ENCODE data around the gene MDM1.
A peak's percentile ranks its signal among the peaks of the same experiment; 100 is the strongest.

Gene MDM1

GRCh38 chr12:68327896-68328295 is 4.3 kb downstream of the MDM1 start:
- H3K9me3 Mint-ChIP-seq: no peaks in the 10 kb centered on the region
- H3K27me3 Mint-ChIP-seq: no peaks in the 10 kb centered on the region
- ATAC-seq (replicated peaks): no peak
- H3K36me3 Mint-ChIP-seq (ENCODE audit: insufficient read depth): peaks cover 12% of the 10 kb centered on the region
- H3K4me3 Mint-ChIP-seq: no peak overlapping the region
- H3K4me1 Mint-ChIP-seq (ENCODE audit: low read depth in 2 of 2): peaks cover 17 to 19% of the 10 kb centered on the region in 2 donors
- H3K27ac Mint-ChIP-seq: no peak overlapping the region
- no peak for DNase-seq

- Mint-ChIP-seq H3K27me3 (no peaks in the 10 kb centered on the region), H3K4me1 (ENCODE audit: low read depth in 2 of 2) (peaks cover 12 to 17% of the 10 kb centered on the region in 2 donors), H3K4me3 (no peak overlapping the region), H3K9me3 (no peaks in the 10 kb centered on the region), H3K36me3 (ENCODE audit: insufficient read depth) (peaks cover 12% of the 10 kb centered on the region), H3K27ac (peak overlapping the region in 1 of 2 donors; percentile 11)
- DNase-seq (no peak), ATAC-seq (replicated peaks) (no peak)
Measured at GRCh38 chr12:68326716-68327115, 5.4 kb downstream of the MDM1 start.

DNA sequence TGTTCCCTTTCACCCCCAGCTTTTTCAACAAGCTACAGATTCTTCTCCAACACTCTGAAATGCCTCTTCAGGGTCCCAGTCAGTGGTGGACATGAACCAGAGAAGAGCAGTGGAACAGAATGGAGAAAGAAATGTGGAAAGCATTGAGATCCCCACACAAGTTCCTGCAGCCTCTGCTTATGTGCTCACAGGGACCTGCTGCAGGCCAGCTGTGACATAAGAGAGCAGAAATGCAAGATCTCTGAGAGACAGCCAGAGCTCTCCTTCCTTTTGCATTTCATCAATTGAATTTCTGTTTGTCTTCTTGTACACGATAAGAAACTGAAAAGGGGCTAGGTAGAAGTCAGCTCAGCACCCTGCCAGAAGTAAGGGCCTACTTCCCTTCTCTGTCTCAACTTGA is 6.2 kb downstream of the MDM1 start:
- H3K4me1 Mint-ChIP-seq (ENCODE audit: low read depth in 2 of 2): peaks cover 10 to 11% of the 10 kb centered on the region in 2 donors
- peak overlapping the region in 1 of 2 donors; percentile 11 for H3K27ac Mint-ChIP-seq
- H3K36me3 Mint-ChIP-seq (ENCODE audit: insufficient read depth): peaks cover 12% of the 10 kb centered on the region
- ATAC-seq (replicated peaks) (no peak), DNase-seq (no peak)
- H3K4me3 Mint-ChIP-seq: no peak overlapping the region
- no peaks in the 10 kb centered on the region for H3K9me3 Mint-ChIP-seq
- H3K27me3 Mint-ChIP-seq: no peaks in the 10 kb centered on the region

DNA sequence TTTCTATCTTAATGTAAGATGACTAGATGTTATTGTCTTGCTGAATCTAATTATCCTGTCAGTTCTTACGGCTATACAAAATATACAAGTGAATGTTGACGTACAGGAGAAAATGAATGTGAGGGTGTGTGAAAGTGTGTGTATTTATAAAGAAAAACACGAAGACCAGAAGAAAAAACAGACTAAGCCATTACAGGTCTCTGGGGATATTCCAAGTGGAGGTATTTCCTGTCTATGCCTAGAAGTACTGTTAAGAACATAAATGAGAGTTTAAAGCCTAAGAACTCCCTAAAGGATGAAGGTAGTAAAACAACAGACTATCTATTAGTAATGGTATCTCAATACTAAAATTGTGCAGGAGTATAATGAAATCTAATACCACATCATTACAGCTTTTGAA is 7.6 kb downstream of the MDM1 start:
- Mint-ChIP-seq H3K4me1 (ENCODE audit: low read depth in 2 of 2) (peaks cover 6 to 9% of the 10 kb centered on the region in 2 donors), H3K9me3 (no peaks in the 10 kb centered on the region), H3K27me3 (no peaks in the 10 kb centered on the region), H3K36me3 (ENCODE audit: insufficient read depth) (peaks cover 8% of the 10 kb centered on the region), H3K4me3 (no peak overlapping the region), H3K27ac (no peak overlapping the region)
- no peak for DNase-seq
- ATAC-seq (replicated peaks): no peak

DNA sequence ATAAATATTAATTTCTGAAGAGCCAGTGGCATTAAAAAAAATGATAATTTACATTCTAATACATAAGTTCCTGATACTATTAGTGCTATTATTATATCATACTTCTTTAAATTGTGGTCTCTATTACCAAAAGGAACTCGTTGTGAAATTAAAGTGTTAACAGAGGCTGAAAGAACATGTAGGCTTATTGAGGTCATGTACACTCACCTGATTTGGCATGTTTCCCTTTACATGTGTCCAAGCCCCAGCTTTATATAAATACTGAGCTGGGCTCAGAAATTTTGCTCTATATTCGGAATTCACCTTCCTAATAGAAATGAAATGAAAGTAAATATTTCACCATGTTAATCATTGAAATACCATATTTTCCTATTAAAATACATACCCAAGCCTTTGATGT is 11.0 kb downstream of the MDM1 start:
- DNase-seq (no peak), ATAC-seq (replicated peaks) (no peak)
- H3K27ac Mint-ChIP-seq: no peak overlapping the region
- no peaks in the 10 kb centered on the region for H3K9me3 Mint-ChIP-seq
- no peak overlapping the region for H3K4me3 Mint-ChIP-seq
- H3K4me1 Mint-ChIP-seq (ENCODE audit: low read depth in 2 of 2): peaks cover 0 to 3% of the 10 kb centered on the region in 2 donors
- H3K36me3 Mint-ChIP-seq (ENCODE audit: insufficient read depth): peaks cover 4% of the 10 kb centered on the region
- H3K27me3 Mint-ChIP-seq: no peaks in the 10 kb centered on the region

DNA sequence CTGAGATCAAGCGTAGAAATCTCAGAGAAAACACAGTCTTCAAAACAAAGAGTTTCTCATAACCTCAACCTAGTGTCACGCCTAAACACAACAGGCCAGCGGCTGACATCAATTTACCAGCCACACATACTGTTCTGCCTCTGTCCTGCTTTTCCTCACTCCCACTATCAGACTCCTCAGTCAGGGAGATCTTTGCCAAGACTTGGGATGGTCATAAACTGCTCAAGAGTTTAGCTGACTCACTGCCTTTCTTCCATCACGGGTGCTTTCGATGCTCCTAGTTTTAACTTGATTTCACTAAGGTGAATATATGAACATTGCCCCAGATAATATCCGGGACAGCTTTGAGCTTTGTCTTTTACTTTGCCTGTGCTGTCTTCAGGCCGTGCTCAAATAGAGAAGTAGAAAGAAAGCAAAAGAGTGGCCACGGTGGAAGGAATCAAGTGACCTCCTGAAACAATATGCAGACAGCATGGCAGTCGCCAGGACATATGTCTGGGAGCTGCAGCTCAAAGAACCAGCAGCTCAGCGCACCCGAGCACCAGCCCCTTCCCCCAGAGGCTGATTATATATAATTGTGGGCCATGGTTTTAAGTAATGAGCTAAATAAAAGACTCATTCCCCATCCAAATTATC is 12.1 kb downstream of the MDM1 start:
- Mint-ChIP-seq H3K27me3 (no peaks in the 10 kb centered on the region), H3K36me3 (ENCODE audit: insufficient read depth) (no peaks in the 10 kb centered on the region), H3K27ac (no peak overlapping the region), H3K9me3 (no peaks in the 10 kb centered on the region), H3K4me3 (no peak overlapping the region), H3K4me1 (ENCODE audit: low read depth in 2 of 2) (no peaks in the 10 kb centered on the region)
- DNase-seq: no peak
- ATAC-seq (replicated peaks): no peak

DNA sequence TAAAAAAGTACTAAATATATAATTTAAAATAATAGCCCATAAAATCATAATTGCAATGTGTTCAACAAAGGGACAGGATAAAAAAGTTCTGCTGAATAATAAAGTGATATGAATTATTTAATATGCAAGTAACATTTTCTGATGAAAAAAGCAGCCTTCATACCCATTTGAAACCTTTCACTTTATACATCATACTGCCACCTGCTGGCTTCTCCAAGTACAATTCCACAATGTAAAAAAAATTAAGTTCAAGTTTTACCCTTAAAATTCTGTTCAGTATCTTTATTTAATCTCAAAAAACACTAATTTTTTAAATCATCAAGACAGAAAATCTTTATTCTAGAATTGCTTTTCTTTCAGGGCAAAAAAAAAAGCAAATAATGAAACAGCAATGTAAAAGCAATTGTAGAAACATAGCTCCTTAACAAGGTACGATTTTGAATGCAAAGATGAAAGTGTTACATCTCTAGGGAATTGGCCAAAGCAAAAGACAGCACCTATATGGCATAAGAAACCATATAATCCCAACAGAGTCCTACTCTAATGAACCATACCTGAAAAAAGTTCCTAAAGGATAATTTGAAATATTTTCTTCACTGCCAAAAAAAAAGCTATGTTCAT is 15.0 kb downstream of the MDM1 start:
- peak; percentile 41 to 46 (median 43) for DNase-seq
- H3K9me3 Mint-ChIP-seq: no peaks in the 10 kb centered on the region
- ATAC-seq (replicated peaks): peak; percentile 42
- no peak overlapping the region for H3K27ac Mint-ChIP-seq
- no peak overlapping the region for H3K4me3 Mint-ChIP-seq
- no peaks in the 10 kb centered on the region for H3K4me1 Mint-ChIP-seq (ENCODE audit: low read depth in 2 of 2)
- no peaks in the 10 kb centered on the region for H3K36me3 Mint-ChIP-seq (ENCODE audit: insufficient read depth)
- H3K27me3 Mint-ChIP-seq: no peaks in the 10 kb centered on the region

- Mint-ChIP-seq H3K36me3 (ENCODE audit: insufficient read depth) (peaks cover 6% of the 10 kb centered on the region), H3K9me3 (no peaks in the 10 kb centered on the region), H3K27me3 (no peaks in the 10 kb centered on the region), H3K27ac (no peak overlapping the region), H3K4me1 (ENCODE audit: low read depth in 2 of 2) (no peaks in the 10 kb centered on the region), H3K4me3 (no peak overlapping the region)
- DNase-seq (no peak), ATAC-seq (replicated peaks) (no peak)
Measured at GRCh38 chr12:68310370-68310769, 21.8 kb downstream of the MDM1 start.

- no peak overlapping the region for H3K27ac Mint-ChIP-seq
- ATAC-seq (replicated peaks): no peak
Measured at GRCh38 chr12:68306564-68306963, 25.6 kb downstream of the MDM1 start.

DNA sequence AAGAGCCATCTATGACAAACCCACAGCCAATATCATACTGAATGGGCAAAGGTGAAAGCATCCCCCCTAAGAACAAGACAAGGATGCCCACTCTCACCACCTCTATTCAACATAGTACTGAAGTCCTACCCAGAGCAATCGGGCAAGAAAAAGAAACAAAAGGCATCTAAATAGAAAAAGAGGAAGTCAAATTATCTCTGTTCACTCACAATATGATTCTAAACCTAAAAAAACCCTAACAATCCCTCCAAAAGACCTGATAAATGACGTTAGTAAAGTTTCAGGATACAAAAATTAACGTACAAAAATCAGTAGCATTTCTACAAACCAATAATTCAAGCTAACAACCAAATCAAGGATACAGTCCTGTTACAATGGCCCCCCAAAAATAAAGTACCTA is 26.9 kb downstream of the MDM1 start:
- Mint-ChIP-seq H3K4me3 (no peak overlapping the region), H3K9me3 (no peaks in the 10 kb centered on the region), H3K27me3 (no peaks in the 10 kb centered on the region), H3K36me3 (ENCODE audit: insufficient read depth) (peaks cover 32% of the 10 kb centered on the region), H3K4me1 (ENCODE audit: low read depth in 2 of 2) (peaks cover 0 to 4% of the 10 kb centered on the region in 2 donors), H3K27ac (peak overlapping the region; percentile 0 to 7)
- DNase-seq (no peak), ATAC-seq (replicated peaks) (no peak)

More at GRCh38 chr12:68306564-68306963, 25.6 kb downstream of the MDM1 start:
- Mint-ChIP-seq H3K9me3 (no peaks in the 10 kb centered on the region), H3K36me3 (ENCODE audit: insufficient read depth) (peaks cover 27% of the 10 kb centered on the region), H3K27me3 (no peaks in the 10 kb centered on the region), H3K4me1 (ENCODE audit: low read depth in 2 of 2) (no peaks in the 10 kb centered on the region), H3K4me3 (no peak overlapping the region)
- no peak for DNase-seq

GRCh38 chr12:68304626-68305025 is 27.5 kb downstream of the MDM1 start:
- DNase-seq (no peak), ATAC-seq (replicated peaks) (no peak)
- Mint-ChIP-seq H3K4me1 (ENCODE audit: low read depth in 2 of 2) (peaks cover 1 to 6% of the 10 kb centered on the region in 2 donors), H3K27ac (peak overlapping the region in 1 of 2 donors; percentile 0), H3K36me3 (ENCODE audit: insufficient read depth) (peaks cover 35% of the 10 kb centered on the region), H3K4me3 (no peak overlapping the region), H3K27me3 (no peaks in the 10 kb centered on the region), H3K9me3 (no peaks in the 10 kb centered on the region)

- no peak for ATAC-seq (replicated peaks)
- H3K36me3 Mint-ChIP-seq (ENCODE audit: insufficient read depth): peaks cover 39% of the 10 kb centered on the region
Measured at GRCh38 chr12:68303850-68304249, 28.3 kb downstream of the MDM1 start.

GRCh38 chr12:68297929-68298328 is 34.2 kb downstream of the MDM1 start:
- peaks cover 0 to 3% of the 10 kb centered on the region in 2 donors for H3K9me3 Mint-ChIP-seq
- no peaks in the 10 kb centered on the region for H3K27me3 Mint-ChIP-seq
- H3K27ac Mint-ChIP-seq: no peak overlapping the region
- no peak overlapping the region for H3K4me3 Mint-ChIP-seq
- DNase-seq: no peak
- peaks cover 46% of the 10 kb centered on the region for H3K36me3 Mint-ChIP-seq (ENCODE audit: insufficient read depth)
- peaks cover 3 to 11% of the 10 kb centered on the region in 2 donors for H3K4me1 Mint-ChIP-seq (ENCODE audit: low read depth in 2 of 2)
- ATAC-seq (replicated peaks): no peak

More at GRCh38 chr12:68303850-68304249, 28.3 kb downstream of the MDM1 start:
- peaks cover 0 to 1% of the 10 kb centered on the region in 2 donors for H3K9me3 Mint-ChIP-seq
- H3K4me3 Mint-ChIP-seq: no peak overlapping the region
- DNase-seq: no peak
- no peak overlapping the region for H3K27ac Mint-ChIP-seq
- H3K4me1 Mint-ChIP-seq (ENCODE audit: low read depth in 2 of 2): peaks cover 3 to 11% of the 10 kb centered on the region in 2 donors
- no peaks in the 10 kb centered on the region for H3K27me3 Mint-ChIP-seq

DNA sequence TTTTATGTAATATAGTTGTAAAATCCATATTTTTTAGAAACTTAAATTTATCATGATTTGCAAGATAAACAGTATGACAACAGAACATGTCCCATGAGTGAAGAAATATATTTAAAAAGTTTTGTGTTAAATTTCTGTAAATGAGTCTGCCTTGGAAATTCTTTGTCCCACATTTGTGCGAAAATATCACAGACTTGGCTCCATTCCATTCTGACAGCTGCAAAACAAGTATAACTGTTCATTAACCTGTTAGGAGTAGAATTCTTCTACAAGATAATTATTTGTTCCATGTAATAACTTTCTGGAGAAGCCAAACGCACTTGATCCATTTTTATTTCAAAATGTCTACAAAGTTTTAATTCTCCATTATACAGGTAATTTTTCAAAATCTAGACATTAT is 37.9 kb downstream of the MDM1 start:
- Mint-ChIP-seq H3K27me3 (no peaks in the 10 kb centered on the region), H3K9me3 (peaks cover 0 to 3% of the 10 kb centered on the region in 2 donors), H3K4me1 (ENCODE audit: low read depth in 2 of 2) (peaks cover 13 to 18% of the 10 kb centered on the region in 2 donors), H3K4me3 (no peak overlapping the region), H3K36me3 (ENCODE audit: insufficient read depth) (peaks cover 24% of the 10 kb centered on the region), H3K27ac (no peak overlapping the region)
- ATAC-seq (replicated peaks) (no peak), DNase-seq (no peak)
